ENCODE results near the gene CBX7.
"Not testable (repeated sequence)": the region's sequence is repeated elsewhere in the genome, so short reads cannot be mapped to it uniquely, and the experiment has no call there.

CBX7 gene

DNA sequence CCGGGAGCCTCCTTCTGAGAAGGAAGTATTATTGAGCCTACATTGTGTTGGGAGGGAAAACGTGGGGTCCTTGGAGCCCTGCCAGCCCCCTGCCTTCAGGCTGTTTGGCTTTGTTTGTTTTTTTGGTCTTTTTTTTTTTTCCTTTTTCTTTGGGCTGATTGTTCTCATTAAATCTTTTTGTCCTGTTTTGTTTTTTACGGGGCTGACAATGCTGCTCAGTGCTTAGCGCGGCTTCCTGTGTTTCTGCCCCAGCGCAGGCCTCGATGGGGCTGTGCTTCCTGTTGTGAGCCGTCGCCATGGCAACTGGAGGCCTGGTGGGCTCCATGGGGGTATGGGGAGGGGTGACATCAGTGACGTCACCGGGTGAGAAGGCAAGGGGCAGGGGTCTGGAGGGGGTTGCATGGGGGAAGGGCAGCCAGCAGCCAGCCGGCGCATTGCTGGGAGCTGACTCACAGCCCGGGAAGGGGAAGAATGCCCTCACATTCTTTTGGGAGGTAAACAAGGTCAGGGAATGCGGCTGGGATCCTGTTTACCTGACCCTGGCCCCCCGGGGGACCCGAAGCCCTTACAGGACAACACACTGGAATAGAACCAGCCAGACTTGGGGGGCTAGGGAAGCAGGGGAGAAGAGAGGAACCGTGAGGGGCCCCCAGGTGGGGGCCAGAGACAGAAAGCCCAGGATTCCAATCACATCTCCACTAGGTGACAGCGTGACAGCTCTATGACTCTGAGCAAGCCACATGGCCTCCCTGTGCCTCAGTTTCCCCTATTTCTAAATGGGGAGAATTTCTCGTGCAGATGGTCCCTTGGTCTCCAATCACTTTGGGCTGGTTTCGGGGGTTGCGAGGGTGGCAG, 22.2 kb upstream of the CBX7 start:
- peak; percentile 18 for DNase-seq (ENCODE audit: low spot score)

DNA sequence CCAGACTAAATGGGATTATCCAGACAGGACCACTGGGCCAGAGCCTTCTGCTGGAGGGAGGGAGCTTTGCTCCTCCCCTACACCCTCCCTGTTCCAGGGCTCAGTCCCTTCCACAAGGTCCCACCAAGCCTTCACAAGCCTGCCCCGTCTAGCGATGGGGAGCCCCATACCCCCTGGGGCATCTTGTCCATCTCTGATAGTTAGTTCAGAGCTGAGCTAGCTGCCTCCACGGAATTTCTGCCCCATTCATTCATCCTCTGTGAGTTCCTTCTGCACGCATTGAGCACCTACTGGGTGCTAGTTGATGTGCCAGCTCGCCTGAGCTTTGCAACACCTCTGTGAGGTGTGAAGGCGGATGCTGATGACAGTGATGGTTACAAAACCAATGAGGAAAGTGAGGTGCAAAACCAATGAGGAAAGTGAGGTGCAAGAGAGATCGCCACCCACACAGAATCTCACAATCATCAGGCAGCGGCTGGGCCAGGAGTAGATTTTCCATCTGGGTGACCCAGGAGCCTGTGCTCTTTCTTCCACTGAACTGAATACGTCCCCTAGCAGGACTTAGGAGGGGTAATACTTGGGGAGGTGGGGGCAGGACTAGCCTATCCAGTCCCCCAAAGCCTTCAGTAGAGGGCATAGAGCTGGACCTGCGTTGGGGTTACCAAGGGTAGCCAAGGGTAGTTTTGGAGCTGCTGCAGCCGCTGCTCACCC, 21.5 kb upstream of the CBX7 start:
- DNase-seq (ENCODE audit: low spot score), result no peak

DNA sequence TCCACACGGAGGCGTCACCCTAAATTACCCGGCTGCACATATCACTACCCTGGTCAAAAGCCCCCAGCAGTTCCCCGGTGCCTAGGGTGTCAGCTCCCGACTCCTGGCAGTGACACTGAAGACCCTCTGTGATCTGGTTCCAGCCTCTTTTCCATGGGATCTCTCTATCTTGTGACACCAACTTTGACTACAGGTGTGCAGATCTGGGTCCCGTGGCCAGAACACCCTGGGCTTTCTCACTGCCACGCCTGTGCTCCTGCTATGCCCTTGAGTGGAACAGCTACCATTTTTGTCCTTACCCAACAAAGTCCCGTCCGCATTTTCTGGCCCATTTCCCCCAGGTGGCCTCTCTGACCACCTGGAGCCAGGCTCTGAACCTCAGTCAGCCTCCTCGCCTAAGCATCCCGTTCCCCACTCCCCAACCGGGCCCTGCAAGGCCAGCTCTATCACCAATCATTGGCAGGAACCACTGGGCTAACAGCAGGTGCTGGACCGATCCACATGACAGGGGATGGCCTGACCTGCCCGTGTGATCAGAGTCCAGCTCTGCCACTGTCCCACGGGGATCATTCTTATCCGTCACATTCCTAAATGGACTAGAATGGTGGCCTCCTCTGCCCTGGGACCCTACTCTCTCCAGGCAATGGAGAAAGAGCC, 20.7 kb upstream of the CBX7 start:
- DNase-seq (ENCODE audit: low spot score), result no peak

DNA sequence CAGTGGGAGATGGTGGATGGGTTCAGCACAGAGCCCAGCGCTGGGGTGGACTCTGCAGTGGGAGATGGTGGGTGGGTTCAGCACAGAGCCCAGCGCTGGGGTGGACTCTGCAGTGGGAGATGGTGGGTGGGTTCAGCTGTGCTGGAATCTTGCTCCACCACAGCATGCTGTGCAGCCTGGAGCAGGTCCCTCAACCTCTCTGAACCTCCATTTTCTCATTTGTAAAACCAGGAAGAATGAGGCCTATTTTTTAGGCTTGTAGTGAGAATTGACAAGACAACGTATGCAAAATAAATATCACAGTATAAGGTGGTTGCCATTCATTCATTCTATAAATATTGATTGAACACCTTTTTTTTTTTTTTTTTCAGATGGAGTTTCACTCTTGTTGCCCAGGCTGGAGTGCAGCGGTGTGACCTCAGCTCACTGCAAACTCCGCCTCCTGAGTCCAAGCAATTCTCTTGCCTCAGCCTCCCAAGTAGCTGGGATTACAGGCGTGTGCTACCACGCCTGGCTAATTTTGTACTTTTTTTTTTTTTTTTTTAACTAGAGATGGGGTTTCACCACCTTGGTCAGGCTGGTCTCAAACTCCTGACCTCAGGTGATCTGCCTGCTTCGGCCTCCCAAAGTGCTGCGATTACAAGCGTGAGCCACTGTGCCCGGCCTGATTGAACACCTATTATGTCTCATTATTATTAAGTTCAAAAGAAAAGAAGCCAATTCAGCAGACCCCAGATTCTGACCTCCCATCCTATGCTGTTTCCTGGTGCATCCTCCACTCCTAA, 20.0 kb upstream of the CBX7 start:
- DNase-seq (ENCODE audit: low spot score), result not testable (repeated sequence)

DNA sequence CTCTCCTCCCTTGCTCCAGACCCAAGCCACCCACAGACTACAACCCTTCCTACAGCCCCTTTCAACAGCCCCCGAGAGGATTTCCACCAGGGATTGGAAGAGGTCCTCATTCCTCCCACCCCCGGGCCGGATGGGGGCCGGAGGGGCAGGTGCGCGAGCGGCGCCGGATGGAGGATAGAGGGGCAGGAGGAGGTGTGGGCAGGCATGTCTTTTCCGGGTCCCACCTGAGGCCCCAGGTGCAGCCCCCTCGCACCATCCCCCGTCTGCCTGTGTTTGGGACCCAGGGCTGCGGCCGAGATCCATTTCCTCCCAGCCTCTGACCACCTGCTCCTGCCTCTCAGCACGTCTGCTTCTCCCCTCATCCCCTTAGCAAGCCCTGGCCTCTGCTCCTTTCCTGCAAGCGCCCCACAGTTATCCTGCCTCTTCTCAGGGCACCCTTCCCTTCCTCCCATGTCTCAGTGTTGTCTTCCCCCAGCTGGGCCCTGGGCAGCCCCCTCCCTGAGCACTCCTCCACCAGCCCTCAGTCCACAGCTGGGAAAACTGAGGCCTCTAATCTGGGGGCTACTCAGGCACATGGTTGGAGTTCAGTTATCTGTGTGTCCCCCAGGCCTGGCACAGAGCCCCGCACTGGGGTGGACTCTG, 19.3 kb upstream of the CBX7 start:
- DNase-seq (ENCODE audit: low spot score), result no peak

DNA sequence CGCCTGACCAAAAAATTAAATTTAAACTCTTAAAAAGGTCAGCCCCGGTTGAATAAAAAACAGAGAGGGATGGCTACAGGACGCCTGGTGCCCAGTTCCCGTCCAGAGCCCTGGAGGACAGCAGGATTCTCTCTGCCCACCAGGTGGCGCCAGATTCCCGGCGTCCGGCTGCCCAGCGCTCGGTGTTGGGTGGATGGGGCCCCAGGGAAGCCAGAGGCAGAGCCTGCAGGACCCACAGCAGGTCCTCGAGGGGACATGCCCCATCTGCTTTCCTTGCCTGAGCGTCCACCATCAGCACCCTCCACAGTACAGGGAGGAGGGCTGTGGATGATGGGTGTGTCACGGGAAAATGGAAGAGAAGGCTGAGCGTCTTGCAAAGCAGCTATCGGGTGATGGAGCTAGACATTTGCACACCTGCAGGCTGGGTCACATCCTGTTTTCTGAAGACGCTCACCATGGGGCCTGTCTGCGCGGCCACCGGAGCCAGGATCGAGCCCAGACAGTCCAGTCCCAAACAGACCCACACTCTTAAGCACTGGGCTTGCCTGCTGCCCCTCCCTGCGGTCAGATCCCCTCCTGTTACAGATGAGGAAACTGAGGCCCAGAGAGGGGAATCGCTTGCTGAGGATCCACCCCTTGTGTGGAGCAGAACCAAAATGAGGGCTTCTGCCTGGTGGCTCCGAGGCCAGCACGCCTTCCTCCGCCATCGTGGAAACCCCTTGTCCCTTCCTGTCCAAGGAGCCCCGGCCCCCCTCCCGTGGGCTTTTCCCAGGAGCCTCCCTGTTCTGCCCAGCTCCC, 18.5 kb upstream of the CBX7 start:
- DNase-seq (ENCODE audit: low spot score), result peak; percentile 75

DNA sequence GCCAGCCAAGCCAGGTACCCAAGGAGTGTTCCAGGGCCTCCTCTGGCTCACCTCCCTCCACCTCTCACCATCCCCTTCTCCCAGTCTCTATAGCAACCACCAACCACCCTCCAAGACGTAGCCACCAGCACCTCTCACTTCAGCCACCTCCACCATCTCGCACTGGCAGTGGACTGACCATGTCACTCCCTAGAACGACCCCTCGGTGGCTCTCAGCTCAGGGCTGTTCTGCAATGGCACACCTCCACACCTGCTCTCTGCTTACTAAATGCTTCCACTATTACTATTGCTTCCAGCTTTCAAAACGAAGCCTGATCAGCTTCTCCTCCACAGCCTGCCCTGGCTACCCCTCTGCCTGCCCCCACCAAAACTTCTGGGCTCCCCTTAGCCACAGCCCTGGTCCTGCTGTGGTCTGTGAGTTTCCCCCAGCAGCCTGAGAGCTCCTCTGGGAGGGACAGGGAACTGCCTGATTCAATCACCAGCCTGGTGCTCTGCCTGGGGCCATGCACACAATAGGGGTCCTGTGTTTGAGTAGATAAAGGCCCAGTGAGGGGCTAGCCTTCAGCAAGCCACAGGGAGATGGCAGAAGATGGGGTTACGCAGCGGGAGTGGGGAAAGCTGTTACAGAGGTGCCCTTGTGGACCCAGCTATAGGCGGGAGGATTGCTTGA, 17.5 kb upstream of the CBX7 start:
- no peak for DNase-seq (ENCODE audit: low spot score)

DNA sequence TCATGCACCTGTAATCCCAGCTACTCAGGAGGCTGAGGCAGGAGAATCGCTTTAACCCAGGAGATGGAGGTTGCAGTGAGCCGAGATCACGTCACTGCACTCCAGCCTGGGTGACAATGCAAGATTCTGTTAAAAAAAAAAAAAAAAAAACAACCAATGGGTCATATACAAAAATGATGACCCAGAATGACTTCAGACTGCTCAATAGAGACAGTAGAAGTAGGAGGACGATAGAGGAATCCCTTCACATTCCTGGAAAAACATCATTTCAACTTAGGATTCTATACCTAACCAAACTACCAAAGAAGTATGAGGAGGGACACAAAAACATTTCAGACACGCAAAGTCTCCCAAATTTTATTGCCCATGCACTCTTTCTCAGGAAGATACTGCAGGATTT, 14.1 kb upstream of the CBX7 start:
- DNase-seq (ENCODE audit: low spot score), result no peak

DNA sequence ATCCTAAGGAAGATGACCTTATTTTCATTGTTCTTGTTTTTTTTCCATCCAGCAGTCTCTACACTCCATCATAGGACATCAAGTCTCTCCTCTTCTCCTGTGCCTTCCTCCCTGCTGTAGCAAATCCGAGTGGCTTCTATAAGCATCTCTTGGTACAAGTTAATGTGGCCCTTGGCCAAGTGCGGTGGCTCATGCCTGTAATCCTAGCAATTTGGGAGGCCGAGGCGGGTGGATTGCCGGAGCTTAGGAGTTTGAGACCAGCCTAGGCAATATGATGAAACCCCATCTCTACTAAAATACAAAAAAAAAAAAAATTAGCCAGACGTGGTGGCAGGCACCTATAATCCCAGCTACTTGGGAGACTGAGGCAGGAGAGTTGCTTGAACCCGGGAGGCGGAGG, 3.6 kb upstream of the CBX7 start:
- not testable (repeated sequence) for DNase-seq (ENCODE audit: low spot score)

DNA sequence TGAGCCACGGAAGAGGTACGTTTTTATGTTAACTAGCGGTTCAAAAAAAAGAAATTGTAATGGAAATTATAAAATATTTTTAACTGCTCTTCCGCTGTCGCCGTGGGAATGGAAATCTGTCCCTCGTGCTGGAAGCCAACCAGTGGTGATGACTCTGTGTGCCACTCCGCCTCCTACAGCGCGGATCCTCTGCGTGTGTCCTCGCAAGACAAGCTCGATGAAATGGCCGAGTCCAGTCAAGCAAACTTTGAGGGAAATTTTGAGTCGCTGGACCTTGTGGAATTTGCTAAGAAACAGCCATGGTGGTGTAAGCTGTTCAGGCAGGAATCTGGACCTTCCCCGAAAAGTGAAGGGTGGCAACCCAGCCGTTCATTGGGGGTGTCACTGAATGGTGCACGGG, 2.9 kb upstream of the CBX7 start:
- no peak for DNase-seq (ENCODE audit: low spot score)

DNA sequence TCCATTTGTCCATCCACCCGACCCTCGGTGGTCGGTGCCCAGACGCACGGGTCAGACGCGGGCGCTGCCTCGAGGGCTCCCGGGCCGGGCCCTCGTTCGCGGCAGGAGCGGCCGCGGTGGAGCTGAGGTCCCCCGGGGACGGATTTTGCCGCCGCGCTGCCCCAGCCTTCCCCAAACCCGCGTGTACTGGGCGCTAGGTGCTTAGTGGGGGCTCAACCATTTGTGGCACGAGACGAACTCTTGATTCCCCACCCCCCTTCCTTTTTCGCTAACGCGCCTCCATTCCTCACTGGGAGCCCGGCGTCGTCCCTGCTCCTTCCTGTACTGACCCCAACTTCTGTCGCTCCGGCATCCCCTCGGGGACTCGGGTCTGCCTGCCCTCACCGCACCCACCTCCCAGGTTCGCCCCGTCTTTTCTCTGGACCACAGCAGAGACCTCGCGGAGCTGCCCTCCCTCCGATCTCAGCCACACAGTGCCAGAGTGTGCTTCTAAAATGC, 789 bp upstream of the CBX7 start:
- no peak for DNase-seq (ENCODE audit: low spot score)

DNA sequence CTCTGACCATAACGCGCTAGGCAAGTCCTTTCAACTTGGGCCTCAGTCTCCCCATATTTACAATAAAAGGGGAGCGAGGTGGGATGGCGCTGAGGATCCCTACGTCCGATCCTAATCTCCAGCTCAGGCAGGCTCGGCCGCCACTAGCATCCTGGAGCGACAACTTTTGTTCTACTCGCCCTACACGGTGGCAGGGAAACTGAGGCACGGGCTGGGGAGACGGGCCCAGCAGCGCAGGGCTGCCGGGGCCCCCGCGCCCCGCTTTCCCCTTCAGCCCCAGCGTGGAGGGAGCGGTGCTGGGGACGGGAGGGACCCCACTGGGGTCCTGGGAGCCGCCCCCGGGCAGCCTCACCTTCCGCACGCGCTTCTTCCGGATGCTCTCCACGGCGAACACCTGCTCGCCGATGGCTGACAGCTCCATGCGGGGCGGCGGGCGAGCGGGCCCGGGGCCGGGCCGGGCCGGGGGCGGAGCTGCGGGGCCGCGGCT, 413 bp downstream of the CBX7 start:
- DNase-seq (ENCODE audit: low spot score), result no peak

DNA sequence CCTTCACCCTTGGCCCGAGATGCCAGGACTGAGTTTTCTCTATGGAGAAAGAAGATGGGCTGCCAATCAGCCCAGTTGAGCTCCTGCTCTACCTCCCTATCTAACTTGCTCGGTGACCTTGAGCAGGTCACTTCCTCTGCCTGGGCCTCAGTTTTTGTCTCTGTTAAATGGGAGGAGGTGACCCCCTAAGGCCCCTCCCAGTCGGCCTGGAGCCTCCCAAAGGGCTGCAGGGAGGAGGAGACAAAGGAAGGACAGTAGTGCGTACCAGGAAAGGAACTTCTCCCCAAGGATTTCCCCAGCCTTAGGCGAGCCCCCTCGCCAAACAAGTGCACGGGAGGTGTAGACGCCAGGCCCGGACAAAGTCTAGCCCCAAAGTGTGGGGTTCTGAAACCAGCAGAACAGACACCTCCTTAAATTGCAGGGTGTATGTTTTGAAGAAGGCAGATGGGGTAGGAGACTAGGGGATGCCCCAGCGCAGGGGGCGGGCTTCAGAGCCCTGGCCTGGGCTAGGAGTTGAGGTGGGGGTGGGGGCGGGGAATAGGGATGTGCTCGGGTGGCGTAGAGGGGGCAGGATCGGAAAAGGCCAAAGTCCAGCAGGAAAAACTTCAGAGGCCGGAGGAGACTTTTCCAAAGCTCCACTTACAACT, 1.0 kb downstream of the CBX7 start:
- DNase-seq (ENCODE audit: low spot score), result no peak

DNA sequence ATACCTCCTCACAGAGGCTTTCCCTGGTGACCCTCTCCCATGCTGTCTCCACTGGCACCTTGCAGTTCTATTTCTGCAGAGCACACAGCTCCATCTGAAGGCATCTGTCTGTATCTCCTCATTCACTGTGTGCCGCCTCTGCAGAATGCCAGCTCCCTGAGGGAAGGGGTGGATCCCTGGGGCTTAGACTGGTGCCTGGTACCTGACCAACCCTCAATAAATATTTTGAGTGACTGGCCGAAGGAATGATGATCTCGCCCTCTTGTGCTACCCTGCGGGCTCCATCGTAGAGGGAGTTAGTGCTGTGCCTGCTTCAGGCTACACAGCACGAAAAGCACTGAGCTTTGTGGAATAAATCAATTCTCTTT, 1.6 kb downstream of the CBX7 start:
- no peak for DNase-seq (ENCODE audit: low spot score)

DNA sequence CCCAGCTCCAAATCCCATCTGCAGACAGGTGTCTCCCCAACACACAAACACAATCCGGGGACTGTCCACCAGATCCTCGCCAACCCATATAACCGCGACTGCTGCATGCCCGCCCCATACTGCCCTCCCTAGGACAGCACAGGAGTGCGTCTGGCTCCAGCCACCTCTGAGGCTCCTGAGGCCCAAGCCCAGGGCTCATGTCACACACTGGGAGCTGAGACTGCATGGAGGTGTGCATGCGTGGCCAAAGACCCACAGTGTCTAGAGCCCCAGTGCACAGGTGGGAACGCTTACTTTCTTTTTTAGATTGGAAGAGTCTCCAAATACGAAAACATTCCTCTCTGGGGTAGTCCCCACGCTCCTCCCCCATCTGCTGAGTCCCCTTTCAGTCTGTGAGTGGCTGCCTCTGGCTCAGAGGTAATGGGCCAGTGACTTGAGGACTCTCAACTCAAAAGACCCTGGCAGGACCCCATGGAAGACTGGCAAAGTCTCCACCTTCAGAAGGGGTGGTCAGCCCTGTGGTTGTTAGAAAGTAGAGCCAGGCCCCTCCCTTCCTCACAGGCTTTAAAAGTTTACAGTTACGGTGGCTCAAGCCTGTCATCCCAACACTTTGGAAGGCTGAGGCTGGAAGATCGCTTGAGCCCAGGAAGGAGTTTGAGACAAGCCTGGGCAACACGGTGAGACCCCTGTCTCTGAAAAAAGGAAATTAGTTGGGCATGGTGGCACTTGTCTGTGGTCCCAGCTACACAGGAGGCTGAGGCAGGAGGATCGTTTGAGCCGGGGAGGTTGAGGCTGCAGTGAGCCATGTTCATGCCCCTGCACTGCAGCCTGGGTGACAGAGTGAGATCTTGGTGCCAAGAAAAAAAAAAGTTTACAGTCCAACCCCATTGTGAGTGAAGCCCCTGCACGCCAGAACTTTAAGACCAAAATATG, 2.3 kb downstream of the CBX7 start:
- DNase-seq (ENCODE audit: low spot score), result no peak

DNA sequence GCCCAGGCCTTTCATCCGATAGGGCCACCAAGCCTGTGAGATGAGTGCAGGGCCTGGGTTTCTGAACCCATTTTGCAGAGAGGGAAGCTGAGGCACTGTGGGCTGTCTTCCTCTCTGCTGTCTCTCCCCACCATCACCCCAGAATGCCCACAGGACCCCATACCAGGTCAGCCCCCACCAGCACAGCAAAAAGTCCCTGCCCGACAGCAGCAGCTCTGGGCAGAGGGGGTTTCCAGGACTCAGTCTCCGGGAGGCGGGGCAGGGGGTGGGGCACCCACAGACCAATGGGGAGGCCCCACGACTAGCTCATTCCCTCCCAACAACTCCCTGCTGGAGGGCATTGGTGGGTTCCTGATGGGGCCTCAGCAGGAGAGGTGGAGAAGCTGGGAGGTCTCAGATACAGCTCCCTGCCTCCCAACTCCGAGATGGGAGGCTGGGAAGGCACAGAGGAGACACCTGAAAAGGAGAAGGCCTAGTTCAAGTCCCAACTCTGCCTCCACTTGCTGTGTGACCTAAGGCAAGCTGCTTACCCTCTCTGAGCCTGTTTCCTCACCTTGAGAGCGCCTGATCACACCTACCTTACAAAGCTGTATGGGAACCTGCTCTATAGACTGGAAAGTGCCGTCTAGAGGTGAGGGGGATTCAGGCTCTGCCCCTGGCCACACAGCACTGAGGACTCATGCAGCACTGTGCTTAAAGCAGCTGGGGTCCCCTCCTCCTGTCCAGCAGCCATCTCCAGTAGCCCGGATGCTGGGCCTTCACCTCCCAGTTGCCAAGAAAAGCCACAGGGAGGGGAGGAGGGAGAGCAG, 3.5 kb downstream of the CBX7 start:
- no peak for DNase-seq (ENCODE audit: low spot score)

DNA sequence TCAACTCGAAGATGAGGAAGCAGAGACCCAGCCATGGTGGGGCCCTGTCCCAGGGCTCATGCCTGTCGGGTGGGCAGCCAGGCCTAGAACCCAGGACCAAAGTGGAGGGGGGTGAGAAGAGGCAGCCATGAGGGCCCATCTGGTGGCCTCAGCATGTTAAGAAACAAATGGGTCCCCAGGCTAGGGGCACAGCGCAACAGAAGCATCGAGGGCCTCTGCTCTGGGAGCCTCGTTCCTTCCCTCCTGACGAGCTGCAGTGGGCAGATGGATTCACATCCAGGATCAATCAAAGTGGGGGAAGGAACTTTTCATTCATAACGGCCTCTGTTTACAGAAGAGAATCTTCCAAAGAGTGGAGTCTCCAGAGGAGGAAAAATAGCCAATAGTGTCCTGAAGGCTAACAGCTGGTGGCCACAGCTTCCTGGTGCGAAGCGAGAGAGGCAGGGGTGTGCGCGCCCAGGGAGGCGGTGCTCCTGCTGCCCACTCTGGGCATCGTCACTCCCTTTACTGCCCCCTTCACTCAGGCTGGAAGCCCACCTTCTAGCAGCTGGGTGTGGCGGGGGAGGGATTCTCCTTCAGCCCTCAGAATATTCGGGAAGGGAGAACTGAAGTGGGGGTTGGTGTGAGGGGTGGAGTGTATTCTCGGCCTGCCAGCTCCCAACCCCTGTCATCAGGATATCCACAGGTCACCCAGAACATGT, 4.3 kb downstream of the CBX7 start:
- DNase-seq (ENCODE audit: low spot score), result no peak
